Measurements from ENCODE around the gene TMEM86B. TPM values are rescaled to one million over a fixed set of nuclear protein-coding genes. Genes with fewer than 3 reads are reported as not detected.
A peak's percentile ranks its signal among the peaks of the same experiment; 100 is the strongest.

TMEM86B gene
- total RNA-seq, 2 experiments from 2014 or later: 11.7 to 11.8 TPM

- Histone ChIP-seq H3K36me3 (ENCODE audit: insufficient read depth, low read length) (peaks cover 85% of the 10 kb centered on the region), H3K4me3 (ENCODE audit: low read length) (no peak overlapping the region), H3K9me3 (ENCODE audit: control insufficient read depth in 1 of 2, insufficient read depth in 1 of 2, low read length in 2 of 2) (no peaks in the 10 kb centered on the region), H3K27me3 (ENCODE audit: control insufficient read depth in 1 of 2, insufficient read depth in 2 of 2, low read length in 2 of 2) (no peaks in the 10 kb centered on the region), H3K27ac (ENCODE audit: low read depth in 1 of 2, low read length in 2 of 2) (no peak overlapping the region), H3K4me1 (ENCODE audit: insufficient read depth, low read length) (no peaks in the 10 kb centered on the region)
- Mint-ChIP-seq H3K4me1 (ENCODE audit: low read depth) (no peaks in the 10 kb centered on the region), H3K27ac (no peak overlapping the region), H3K4me3 (no peak overlapping the region), H3K9me3 (no peaks in the 10 kb centered on the region), H3K27me3 (no peaks in the 10 kb centered on the region), H3K36me3 (ENCODE audit: low read depth) (peaks cover 91% of the 10 kb centered on the region)
- TF ChIP-seq, protein P1, sequence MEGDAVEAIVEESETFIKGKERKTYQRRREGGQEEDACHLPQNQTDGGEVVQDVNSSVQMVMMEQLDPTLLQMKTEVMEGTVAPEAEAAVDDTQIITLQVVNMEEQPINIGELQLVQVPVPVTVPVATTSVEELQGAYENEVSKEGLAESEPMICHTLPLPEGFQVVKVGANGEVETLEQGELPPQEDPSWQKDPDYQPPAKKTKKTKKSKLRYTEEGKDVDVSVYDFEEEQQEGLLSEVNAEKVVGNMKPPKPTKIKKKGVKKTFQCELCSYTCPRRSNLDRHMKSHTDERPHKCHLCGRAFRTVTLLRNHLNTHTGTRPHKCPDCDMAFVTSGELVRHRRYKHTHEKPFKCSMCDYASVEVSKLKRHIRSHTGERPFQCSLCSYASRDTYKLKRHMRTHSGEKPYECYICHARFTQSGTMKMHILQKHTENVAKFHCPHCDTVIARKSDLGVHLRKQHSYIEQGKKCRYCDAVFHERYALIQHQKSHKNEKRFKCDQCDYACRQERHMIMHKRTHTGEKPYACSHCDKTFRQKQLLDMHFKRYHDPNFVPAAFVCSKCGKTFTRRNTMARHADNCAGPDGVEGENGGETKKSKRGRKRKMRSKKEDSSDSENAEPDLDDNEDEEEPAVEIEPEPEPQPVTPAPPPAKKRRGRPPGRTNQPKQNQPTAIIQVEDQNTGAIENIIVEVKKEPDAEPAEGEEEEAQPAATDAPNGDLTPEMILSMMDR (IDR thresholded peaks at IDR 0.05): no peak
- no peak for ATAC-seq (ENCODE audit: poor library complexity)
- ChIA-PET POLR2A (no interaction called here), CTCF (no interaction called here)
- intact Hi-C loops (cut with DNase I, micrococcal nuclease): no loop called here
- no peak for DNase-seq
These were observed 4.4 kb upstream of the TMEM86B start for GRCh38 chr19:55232986-55233385.

GRCh38 chr19:55232286-55232602, 3.7 kb upstream of the TMEM86B start:
- H3K36me3 Mint-ChIP-seq (ENCODE audit: low read depth): peaks cover 91% of the 10 kb centered on the region
- CTCF ChIA-PET: no interaction called here
- no peak overlapping the region for H3K4me3 Mint-ChIP-seq

DNA sequence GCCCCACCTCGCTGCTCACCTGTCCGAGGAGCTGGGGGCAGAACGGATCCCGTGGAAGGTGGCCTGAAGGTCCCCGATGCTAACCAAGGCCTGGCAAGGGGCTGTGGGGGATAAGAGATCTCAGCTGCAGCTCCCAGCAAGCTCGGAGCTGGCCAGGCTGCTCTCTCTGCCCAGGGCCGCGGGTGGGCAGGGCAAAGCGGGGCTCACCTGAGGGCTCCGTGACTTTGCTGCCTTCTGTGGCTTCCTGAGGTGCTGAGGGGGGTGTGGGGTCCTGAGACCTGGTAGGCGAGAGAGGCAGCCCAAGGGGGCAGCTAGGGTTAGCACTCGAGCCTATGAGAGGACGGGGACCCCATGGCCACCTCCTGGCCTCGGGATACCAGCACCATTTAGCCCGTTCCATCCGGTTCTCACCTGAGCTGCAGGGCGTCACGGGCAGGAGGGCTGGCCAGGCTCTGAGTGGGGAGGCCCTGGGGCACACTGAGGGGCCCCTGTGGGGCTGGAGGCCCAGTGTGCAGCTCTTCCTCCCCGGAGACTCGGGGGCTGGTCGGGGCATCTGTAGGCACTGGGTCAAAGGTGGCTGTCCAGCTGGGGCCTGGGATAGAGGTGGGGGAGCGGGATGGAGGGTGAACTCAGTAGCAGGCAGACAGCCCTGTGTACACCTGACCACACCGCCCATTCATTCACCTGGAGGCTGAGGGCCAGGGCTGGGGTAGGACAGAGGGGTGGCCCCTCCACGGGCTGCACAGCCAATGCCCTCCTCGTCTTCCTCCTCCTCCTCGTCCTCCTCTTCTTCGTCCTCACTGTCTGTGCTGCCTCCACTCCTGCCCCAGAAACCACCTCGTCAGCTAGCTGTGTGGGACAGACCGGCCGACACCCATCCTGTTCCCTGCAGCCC, 3.1 kb upstream of the TMEM86B start:
- Histone ChIP-seq H3K4me3 (ENCODE audit: low read length) (no peak overlapping the region), H3K36me3 (ENCODE audit: insufficient read depth, low read length) (peaks cover 84% of the 10 kb centered on the region), H3K27ac (ENCODE audit: low read depth in 1 of 2, low read length in 2 of 2) (no peak overlapping the region), H3K4me1 (ENCODE audit: insufficient read depth, low read length) (no peaks in the 10 kb centered on the region), H3K9me3 (ENCODE audit: control insufficient read depth in 1 of 2, insufficient read depth in 1 of 2, low read length in 2 of 2) (no peaks in the 10 kb centered on the region), H3K27me3 (ENCODE audit: control insufficient read depth in 1 of 2, insufficient read depth in 2 of 2, low read length in 2 of 2) (no peaks in the 10 kb centered on the region)
- no peaks in the 10 kb centered on the region for H3K9me3 Mint-ChIP-seq
- no peaks in the 10 kb centered on the region for H3K4me1 Mint-ChIP-seq (ENCODE audit: low read depth)
- no peak overlapping the region for H3K27ac Mint-ChIP-seq
- ATAC-seq (ENCODE audit: poor library complexity) (no peak), DNase-seq (peak in 1 of 14 experiments; percentile 12)
- H3K36me3 Mint-ChIP-seq (ENCODE audit: low read depth): peaks cover 91% of the 10 kb centered on the region
- H3K4me3 Mint-ChIP-seq: no peak overlapping the region
- TF ChIP-seq, protein P1 (IDR thresholded peaks at IDR 0.05): no peak
- no peaks in the 10 kb centered on the region for H3K27me3 Mint-ChIP-seq
- intact Hi-C loops (cut with DNase I, micrococcal nuclease): no loop called here
- CTCF ChIA-PET: no interaction called here
- POLR2A ChIA-PET: interaction anchor here (1.5 kb wide), 1 partner anchor 27 kb away, joined by 3 read pairs; the partner anchor contains the start of gene PPP6R1

More at GRCh38 chr19:55232286-55232602, 3.7 kb upstream of the TMEM86B start:
- no peaks in the 10 kb centered on the region for H3K9me3 ChIP-seq (ENCODE audit: control insufficient read depth in 1 of 2, insufficient read depth in 1 of 2, low read length in 2 of 2)
- POLR2A ChIA-PET: interaction anchor here (1.5 kb wide), 1 partner anchor 27 kb away, joined by 3 read pairs; the partner anchor contains the start of gene PPP6R1
- H3K36me3 ChIP-seq (ENCODE audit: insufficient read depth, low read length): peaks cover 85% of the 10 kb centered on the region
- TF ChIP-seq, protein P1 (IDR thresholded peaks at IDR 0.05): no peak
- no peak for DNase-seq
- intact Hi-C loops (cut with DNase I, micrococcal nuclease): no loop called here
- Mint-ChIP-seq H3K27ac (no peak overlapping the region), H3K9me3 (no peaks in the 10 kb centered on the region), H3K4me1 (ENCODE audit: low read depth) (no peaks in the 10 kb centered on the region), H3K27me3 (no peaks in the 10 kb centered on the region)
- H3K4me3 ChIP-seq (ENCODE audit: low read length): no peak overlapping the region
- H3K27ac ChIP-seq (ENCODE audit: low read depth in 1 of 2, low read length in 2 of 2): no peak overlapping the region
- no peaks in the 10 kb centered on the region for H3K27me3 ChIP-seq (ENCODE audit: control insufficient read depth in 1 of 2, insufficient read depth in 2 of 2, low read length in 2 of 2)
- no peak for ATAC-seq (ENCODE audit: poor library complexity)
- no peaks in the 10 kb centered on the region for H3K4me1 ChIP-seq (ENCODE audit: insufficient read depth, low read length)
